Kidney (tissue), 14 donors: ENCODE data around the gene FUS. TPM values are rescaled to one million over a fixed set of nuclear protein-coding genes. Genes with fewer than 3 reads are reported as not detected.

Experiments used
- DNase-seq, 5 donors: peaks; one replicate each; pipeline ENCODE4 v3.0.0-alpha.2; 2013 to 2020
- FAIRE-seq: peaks from 2 replicates; lab custom pipeline; 2012; peaks lifted over from hg19 to GRCh38; lab: Jason Lieb, UNC
- H3K27ac ChIP-seq, 2 donors: one replicate each; pipeline ENCODE4 v1.7.0; 2013; ENCODE audit warnings: low read depth in 2 of 2, low read length in 2 of 2, inconsistent platforms in 1 of 2
- H3K27me3 ChIP-seq: one replicate; pipeline ENCODE4 v1.7.1; 2013; ENCODE audit warnings: low read length, inconsistent platforms; ENCODE audit not compliant: control insufficient read depth, insufficient read depth
- H3K36me3 ChIP-seq, 3 donors: one replicate each; pipeline versions ENCODE4 v1.7.0 to v1.7.1; 2013; ENCODE audit warnings: low read length in 3 of 3, control low read depth in 1 of 3, inconsistent platforms in 1 of 3; ENCODE audit not compliant: insufficient read depth in 3 of 3, control insufficient read depth in 2 of 3
- H3K4me1 ChIP-seq, 3 donors: one replicate each; pipeline versions ENCODE4 v1.7.0 to v1.7.1; 2013; ENCODE audit warnings: low read length in 3 of 3, inconsistent platforms in 1 of 3, low read depth in 1 of 3; ENCODE audit not compliant: control insufficient read depth in 2 of 3, insufficient read depth in 2 of 3
- H3K4me3 ChIP-seq, 3 donors: one replicate each; pipeline versions ENCODE4 v1.7.0 to v1.8.1; 2013; ENCODE audit warnings: low read length in 3 of 3, control low read depth in 1 of 3, inconsistent platforms in 1 of 3
- H3K9ac ChIP-seq, 3 donors: one replicate each; pipeline versions ENCODE4 v1.7.0 to v1.7.1; 2013; ENCODE audit warnings: low read length in 3 of 3, control low read depth in 1 of 3, inconsistent platforms in 1 of 3
- H3K9me3 ChIP-seq, 3 donors: one replicate each; pipeline versions ENCODE4 v1.7.0 to v1.7.1; 2013; ENCODE audit warnings: low read length in 3 of 3, control low read depth in 1 of 3, inconsistent platforms in 1 of 3; ENCODE audit not compliant: control insufficient read depth in 2 of 3, insufficient read depth in 1 of 3
- intact Hi-C: fragments of 100-400 bp; cut with DNase I; formaldehyde crosslinking; loops from one replicate; pipeline ENCODE4 v1.11.1; 2022
- polyA plus RNA-seq: library from polyadenylated mRNA; stranded (reverse); fragments of 350-450 nt; fragmentation: Illumina TruSeq; extraction: RNeasy Lipid Tissue Mini Kit (QIAGEN cat#74804); gene quantifications from one replicate; pipeline ENCODE4 v1.2.3, GENCODE V29; 2014; ENCODE audit warnings: low read depth, low replicate concordance; ENCODE audit not compliant: insufficient read depth
- total RNA-seq: library from RNA; stranded (reverse); fragmentation: NEBNext Ultra II Directional; extraction: Animal tissue kit (Norgen Biotek cat#: 25700); gene quantifications from one replicate; pipeline ENCODE4 v1.2.1, GENCODE V29; 2021
- TF ChIP-seq, protein P1 (sequence below): IDR thresholded peaks from 3 replicates; pipeline ENCODE4 v1.5.1; 2012; ENCODE audit warnings: mild to moderate bottlenecking, moderate library complexity, borderline replicate concordance; ENCODE audit not compliant: insufficient read depth; ENCODE audit errors: extremely low read depth
- donor health status: control.
- donor health status: control.
- donor health status: control.
- donor health status: control.
- donor health status: control.
- donor health status: DM: yes; HTN: yes; CAD: no.
- donor health status: Normal renal cell carcinoma (clear cell type).

The FUS gene
- total and polyA plus RNA-seq, 2 donors from 2014 or later, result 180 to 333 TPM

DNA sequence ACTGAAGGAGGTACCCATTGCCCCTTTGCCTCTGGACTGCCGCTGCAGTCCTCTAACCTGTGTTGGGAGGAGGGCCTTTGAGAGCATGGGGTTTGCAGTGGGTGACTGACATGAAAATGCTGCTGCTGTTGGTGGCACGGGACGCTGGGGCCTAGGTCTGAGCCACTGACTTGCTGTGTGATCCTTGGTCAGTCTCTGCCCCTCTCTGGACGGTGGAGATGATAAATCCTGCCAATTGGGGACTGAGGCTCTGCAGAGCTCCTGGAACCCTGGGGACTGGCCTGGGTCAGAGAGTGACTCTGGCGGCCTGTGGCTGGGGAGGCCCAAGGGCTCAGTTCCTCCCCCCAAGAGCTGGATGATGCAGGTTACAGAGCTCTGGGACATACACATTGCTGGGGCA lies 43.1 kb downstream of the FUS start:
- DNase-seq (no peak), FAIRE-seq (no peak)
- Histone ChIP-seq H3K27me3 (peaks cover 5% of the 10 kb centered on the region), H3K9me3 (no peaks in the 10 kb centered on the region), H3K9ac (no peak overlapping the region), H3K36me3 (no peaks in the 10 kb centered on the region), H3K27ac (no peak overlapping the region), H3K4me3 (no peak overlapping the region), H3K4me1 (no peaks in the 10 kb centered on the region)
- TF ChIP-seq, protein P1, sequence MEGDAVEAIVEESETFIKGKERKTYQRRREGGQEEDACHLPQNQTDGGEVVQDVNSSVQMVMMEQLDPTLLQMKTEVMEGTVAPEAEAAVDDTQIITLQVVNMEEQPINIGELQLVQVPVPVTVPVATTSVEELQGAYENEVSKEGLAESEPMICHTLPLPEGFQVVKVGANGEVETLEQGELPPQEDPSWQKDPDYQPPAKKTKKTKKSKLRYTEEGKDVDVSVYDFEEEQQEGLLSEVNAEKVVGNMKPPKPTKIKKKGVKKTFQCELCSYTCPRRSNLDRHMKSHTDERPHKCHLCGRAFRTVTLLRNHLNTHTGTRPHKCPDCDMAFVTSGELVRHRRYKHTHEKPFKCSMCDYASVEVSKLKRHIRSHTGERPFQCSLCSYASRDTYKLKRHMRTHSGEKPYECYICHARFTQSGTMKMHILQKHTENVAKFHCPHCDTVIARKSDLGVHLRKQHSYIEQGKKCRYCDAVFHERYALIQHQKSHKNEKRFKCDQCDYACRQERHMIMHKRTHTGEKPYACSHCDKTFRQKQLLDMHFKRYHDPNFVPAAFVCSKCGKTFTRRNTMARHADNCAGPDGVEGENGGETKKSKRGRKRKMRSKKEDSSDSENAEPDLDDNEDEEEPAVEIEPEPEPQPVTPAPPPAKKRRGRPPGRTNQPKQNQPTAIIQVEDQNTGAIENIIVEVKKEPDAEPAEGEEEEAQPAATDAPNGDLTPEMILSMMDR, result no peak
- intact Hi-C loops, result no loop called here

GRCh38 chr16:31224092-31224955 lies 44.4 kb downstream of the FUS start:
- DNase-seq (no peak), FAIRE-seq (no peak)
- intact Hi-C loops, result no loop called here
- no peaks in the 10 kb centered on the region for H3K36me3 ChIP-seq
- H3K9ac ChIP-seq, result no peak overlapping the region
- H3K9me3 ChIP-seq, result no peaks in the 10 kb centered on the region
- H3K27me3 ChIP-seq, result no peaks in the 10 kb centered on the region
- H3K4me3 ChIP-seq, result no peak overlapping the region
- TF ChIP-seq, protein P1, result no peak
- no peak overlapping the region for H3K27ac ChIP-seq
- H3K4me1 ChIP-seq, result peaks cover 0 to under 1% (median 0%) of the 10 kb centered on the region in 3 donors

GRCh38 chr16:31225193-31225592 lies 45.3 kb downstream of the FUS start:
- Histone ChIP-seq H3K9ac (no peak overlapping the region), H3K4me1 (peaks cover 0 to 3% (median 0%) of the 10 kb centered on the region in 3 donors), H3K9me3 (no peaks in the 10 kb centered on the region), H3K36me3 (no peaks in the 10 kb centered on the region), H3K4me3 (no peak overlapping the region), H3K27ac (no peak overlapping the region), H3K27me3 (no peaks in the 10 kb centered on the region)
- FAIRE-seq (no peak), DNase-seq (no peak)
- intact Hi-C loops, result no loop called here
- TF ChIP-seq, protein P1, result no peak
